GM12872 (cell line): ENCODE results near the gene SCN10A.

Experiments used
- TF ChIP-seq, protein P1 (sequence below): IDR thresholded peaks from 3 replicates; pipeline ENCODE4 v1.5.1; 2011; ENCODE audit warnings: low read depth, mild to moderate bottlenecking, low read length, moderate library complexity; ENCODE audit not compliant: insufficient read depth

SCN10A gene

DNA sequence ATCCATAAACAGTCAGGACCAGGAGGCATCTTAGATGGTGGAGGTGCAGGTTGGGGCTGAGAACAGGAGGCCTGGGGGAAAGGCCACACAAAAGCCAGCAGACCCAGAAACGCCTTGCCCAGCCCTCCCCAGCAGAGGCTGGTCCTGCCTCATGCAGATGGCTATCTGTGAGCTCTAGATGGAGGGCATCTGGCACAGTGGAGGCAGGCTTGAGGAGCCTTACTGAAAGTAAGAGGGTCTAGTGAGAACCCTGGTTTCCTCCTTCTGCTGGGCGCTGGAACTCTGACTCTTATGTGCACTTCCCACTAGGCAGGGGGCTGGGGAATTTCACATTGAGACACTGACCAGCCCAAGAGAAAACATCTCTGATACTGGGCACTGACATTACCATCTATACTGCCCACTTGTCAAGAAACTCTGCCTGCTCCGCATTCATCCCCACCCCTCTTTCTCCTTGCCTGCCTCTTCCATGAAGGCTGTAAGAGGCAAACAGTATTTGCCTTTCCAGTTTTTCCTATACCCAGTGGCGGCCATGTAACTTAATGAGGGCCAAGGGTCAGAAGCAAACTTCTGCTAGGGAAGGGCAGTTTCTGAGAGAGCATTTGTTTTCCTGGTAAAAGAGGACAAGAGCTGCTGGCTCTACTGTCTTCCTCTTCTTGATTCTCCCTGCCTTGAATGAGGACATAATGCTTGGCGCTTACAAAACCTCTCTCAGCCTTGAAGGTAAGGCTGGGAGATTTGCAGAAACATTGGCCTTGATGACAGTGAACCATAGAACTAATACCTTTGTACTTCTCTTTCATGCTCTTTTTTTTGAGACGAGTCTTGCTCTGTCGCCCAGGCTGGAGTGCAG is 162.1 kb downstream of the SCN10A start:
- TF ChIP-seq, protein P1, sequence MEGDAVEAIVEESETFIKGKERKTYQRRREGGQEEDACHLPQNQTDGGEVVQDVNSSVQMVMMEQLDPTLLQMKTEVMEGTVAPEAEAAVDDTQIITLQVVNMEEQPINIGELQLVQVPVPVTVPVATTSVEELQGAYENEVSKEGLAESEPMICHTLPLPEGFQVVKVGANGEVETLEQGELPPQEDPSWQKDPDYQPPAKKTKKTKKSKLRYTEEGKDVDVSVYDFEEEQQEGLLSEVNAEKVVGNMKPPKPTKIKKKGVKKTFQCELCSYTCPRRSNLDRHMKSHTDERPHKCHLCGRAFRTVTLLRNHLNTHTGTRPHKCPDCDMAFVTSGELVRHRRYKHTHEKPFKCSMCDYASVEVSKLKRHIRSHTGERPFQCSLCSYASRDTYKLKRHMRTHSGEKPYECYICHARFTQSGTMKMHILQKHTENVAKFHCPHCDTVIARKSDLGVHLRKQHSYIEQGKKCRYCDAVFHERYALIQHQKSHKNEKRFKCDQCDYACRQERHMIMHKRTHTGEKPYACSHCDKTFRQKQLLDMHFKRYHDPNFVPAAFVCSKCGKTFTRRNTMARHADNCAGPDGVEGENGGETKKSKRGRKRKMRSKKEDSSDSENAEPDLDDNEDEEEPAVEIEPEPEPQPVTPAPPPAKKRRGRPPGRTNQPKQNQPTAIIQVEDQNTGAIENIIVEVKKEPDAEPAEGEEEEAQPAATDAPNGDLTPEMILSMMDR = no peak

DNA sequence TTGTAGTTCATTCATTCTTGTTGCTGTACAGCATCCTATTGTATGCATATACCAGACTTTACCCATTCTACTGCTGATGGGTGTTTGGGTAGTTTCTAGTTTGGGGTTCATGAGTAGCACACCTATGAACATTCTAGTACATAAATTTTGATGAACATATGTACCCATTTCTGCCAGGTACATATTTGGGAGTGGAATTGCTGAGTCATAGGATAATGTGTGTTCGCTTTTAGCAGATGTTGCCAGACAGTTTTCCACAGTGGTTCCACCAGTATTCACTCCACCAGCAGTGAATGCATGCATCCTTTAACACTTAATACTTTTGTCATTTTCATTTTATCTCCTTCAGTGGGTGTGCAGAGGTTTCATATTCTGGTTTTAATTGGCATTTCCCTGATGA is 163.1 kb downstream of the SCN10A start:
- TF ChIP-seq, protein P1 = no peak

DNA sequence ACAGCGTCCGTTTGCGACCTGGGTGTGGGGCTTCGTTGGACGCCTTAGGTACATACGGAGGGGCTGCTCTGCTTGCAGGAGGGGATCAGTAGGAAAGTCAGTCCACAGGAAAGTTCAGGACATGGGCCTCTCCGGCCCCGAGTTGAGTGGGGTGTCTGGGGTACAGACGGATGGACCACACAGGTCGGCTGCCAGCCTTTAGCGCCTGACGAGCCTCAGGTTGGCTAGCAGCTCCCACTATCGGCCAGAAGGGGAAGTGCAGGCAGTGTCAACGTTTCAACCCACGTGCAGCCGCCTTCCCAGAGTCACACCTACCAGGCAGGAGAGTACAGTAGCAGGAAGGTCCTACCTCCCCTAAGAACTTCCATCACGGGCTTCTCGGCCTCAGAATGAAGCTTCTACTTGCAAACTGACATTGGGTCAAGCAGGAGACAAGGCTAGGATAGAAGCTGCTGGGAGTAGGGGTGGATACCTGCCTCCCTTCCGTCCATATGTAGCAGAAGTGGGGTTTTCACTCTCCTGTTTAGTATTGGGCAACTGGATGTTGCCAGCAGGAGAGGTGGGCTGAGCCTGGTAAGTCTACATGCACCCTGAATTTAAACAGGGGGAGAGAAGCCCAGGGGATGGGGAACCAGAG is 164.7 kb downstream of the SCN10A start:
- TF ChIP-seq, protein P1 = peak; percentile 100

DNA sequence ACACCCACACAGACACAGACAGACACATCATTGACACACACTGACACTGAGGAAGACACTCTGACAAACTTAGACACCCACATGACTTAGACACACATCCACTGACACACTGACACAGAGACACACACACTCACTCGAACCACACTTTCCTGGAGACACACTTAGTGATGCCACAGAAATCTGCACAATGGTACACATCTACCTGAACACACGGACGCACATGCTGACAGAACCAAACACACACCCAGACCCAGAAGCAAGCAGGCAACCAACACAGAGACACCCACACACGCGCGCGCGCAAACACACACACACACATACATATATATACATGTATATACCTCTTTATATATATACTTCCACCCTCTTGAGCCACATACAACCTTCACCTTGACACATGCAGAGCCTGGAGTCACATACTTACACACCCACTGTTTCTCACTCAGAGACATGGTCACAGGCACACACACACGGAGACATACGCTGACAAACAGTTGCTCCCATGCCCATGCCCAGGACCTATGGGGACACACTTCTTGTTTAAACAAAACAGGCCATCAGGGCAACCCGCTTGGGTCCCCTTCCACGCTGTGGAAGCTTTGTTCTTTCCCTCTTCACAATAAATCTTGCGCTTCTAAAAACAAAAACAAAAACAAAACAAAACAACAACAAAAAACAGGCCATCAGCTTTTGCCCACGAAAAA is 165.6 kb downstream of the SCN10A start:
- TF ChIP-seq, protein P1 = no peak

DNA sequence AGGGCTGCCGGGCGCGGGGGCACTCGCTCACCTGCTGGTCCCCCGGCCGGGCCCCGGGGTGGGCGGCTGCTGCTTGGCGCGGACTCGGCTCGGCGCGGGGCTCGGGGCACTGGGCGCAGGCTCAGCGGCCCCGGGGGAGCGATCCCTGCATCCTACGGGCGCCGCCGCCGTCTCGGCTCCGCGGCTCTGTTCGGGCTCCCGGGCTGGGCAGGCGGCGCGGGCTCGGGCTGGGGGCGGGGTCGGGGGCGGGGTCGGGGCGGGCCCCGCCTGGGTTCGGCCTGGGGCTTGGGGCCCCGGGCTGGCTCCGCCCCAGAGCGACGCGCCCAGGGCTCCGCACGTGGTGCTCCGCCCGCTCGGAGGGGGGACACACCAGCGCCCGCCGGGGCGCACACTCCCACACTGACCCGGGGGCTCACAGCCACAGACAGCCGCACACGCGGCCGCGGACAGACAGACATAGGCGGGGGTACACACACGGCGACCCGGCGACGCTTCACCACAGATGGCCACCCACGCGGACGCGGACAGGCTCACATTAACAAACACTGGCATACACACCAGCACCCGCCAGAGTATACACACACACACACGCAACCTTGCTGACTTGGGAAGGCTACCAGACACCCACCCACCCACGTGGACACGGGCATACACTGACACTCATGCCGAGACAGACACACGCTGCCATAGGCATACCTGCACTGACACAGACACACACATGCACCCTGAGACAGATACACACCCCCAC is 166.3 kb downstream of the SCN10A start, which contains the start of gene SCN5A:
TSS of gene SCN5A (minus strand) at position 188 of the 748 bp plus-strand sequence. CDS start 16,380 bp downstream, outside the sequence.
- TF ChIP-seq, protein P1 = no peak

DNA sequence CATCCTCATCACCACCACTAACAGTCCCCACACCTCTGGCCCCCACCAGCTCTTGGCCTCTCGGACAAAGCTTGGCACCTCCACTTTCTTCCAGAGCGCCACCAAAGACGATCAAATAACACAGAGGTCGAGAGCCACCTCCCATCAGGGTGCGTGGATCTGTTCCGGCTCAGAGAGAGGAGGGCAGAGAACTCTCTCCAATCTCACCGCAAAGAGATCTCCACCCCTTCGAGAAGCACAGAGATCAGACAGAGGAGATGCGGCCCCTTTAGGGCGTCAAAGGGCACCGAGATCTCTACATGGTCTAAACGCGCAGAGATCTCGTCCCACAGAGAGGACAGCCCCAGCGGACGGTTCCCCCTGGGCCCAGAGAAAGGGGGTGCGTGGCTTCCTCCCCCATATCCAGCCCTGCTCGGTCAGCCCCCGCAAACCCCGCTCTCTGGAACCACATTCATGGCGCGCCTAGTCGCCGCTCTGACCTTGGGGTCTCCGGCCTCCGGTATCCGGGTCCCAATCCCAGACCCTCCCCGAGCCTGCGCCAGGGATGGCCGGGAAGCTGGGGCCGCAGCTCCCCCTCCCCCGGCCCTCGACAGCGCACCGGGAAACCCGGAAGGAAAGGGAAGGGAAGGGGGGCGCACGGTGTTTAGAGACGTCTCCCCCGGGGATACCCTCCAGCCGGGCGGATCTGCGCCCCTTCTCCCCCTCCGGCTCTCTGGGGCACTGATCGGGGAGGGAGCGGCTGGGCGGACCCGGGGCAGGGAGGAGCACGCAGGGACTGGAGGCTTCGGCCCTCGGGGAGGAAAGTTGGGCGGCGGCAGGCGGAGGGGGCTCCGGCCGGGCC is 167.1 kb downstream of the SCN10A start:
- TF ChIP-seq, protein P1 = no peak
